Keratinocyte (primary cell): Measurements from ENCODE around the gene RNF19B. TPM values are rescaled to one million over a fixed set of nuclear protein-coding genes. Genes with fewer than 3 reads are reported as not detected.
"Not testable (repeated sequence)": the region's sequence is repeated elsewhere in the genome, so short reads cannot be mapped to it uniquely, and the experiment has no call there.

Experiments used
- DNase-seq: peaks from one replicate; pipeline ENCODE4 v3.0.0-alpha.2; 2011; ENCODE audit warnings: low read depth, missing footprints, low spot score
- FAIRE-seq: peaks from 2 replicates; lab custom pipeline; 2011; peaks lifted over from hg19 to GRCh38; lab: Jason Lieb, UNC
- H2AFZ ChIP-seq: 2 replicates; pipeline ENCODE4 v1.6.0; 2012; ENCODE audit warnings: low read length, control low read depth, inconsistent platforms; ENCODE audit not compliant: control insufficient read depth
- H3K27ac ChIP-seq: 2 replicates; pipeline ENCODE4 v1.5.1; 2011; ENCODE audit warnings: low read length; ENCODE audit not compliant: control insufficient read depth, insufficient read depth
- H3K27me3 ChIP-seq: 3 replicates; pipeline ENCODE4 v1.6.0; 2011; ENCODE audit warnings: low read length; ENCODE audit not compliant: control insufficient read depth, insufficient read depth; ENCODE audit errors: extremely low read depth
- H3K36me3 ChIP-seq, 2 experiments: 2 replicates in 1 of 2; 3 replicates in 1 of 2; pipeline ENCODE4 v1.5.1; 2011; ENCODE audit warnings: low read length in 2 of 2, mild to moderate bottlenecking in 1 of 2; ENCODE audit not compliant: control insufficient read depth in 2 of 2, insufficient read depth in 2 of 2; ENCODE audit errors: extremely low read depth in 1 of 2
- H3K4me1 ChIP-seq: 3 replicates; pipeline ENCODE4 v1.5.1; 2011; ENCODE audit warnings: low read length; ENCODE audit not compliant: control insufficient read depth, insufficient read depth; ENCODE audit errors: extremely low read depth
- H3K4me2 ChIP-seq: 3 replicates; pipeline ENCODE4 v1.6.0; 2011; ENCODE audit warnings: low read depth, low read length; ENCODE audit not compliant: control insufficient read depth, insufficient read depth; ENCODE audit errors: extremely low read depth
- H3K4me3 ChIP-seq, 3 experiments: fragments of 200-600 bp in 1 of 3; sonication (generic) in 1 of 3; 2 replicates in 2 of 3; 3 replicates in 1 of 3; pipeline ENCODE4 v1.5.1; 2011 to 2016; ENCODE audit warnings: low read length in 3 of 3, mild to moderate bottlenecking in 3 of 3, control low read depth in 2 of 3, inconsistent platforms in 1 of 3, low read depth in 1 of 3, mixed read lengths in 1 of 3, mixed run types in 1 of 3, moderate library complexity in 1 of 3; ENCODE audit not compliant: control insufficient read depth in 2 of 3, insufficient read depth in 2 of 3; ENCODE audit errors: extremely low read depth in 1 of 3
- H3K79me2 ChIP-seq: 2 replicates; pipeline ENCODE4 v1.6.0; 2012; ENCODE audit warnings: low read length; ENCODE audit not compliant: control insufficient read depth, insufficient read depth
- H3K9ac ChIP-seq: 3 replicates; pipeline ENCODE4 v1.6.0; 2011; ENCODE audit warnings: low read length; ENCODE audit not compliant: control insufficient read depth, insufficient read depth; ENCODE audit errors: extremely low read depth
- H3K9me1 ChIP-seq: 3 replicates; pipeline ENCODE4 v1.6.0; 2011; ENCODE audit warnings: low read length; ENCODE audit not compliant: control insufficient read depth, insufficient read depth; ENCODE audit errors: extremely low read depth
- H3K9me3 ChIP-seq: 2 replicates; pipeline ENCODE4 v1.5.1; 2012; ENCODE audit warnings: low read depth, low read length; ENCODE audit not compliant: control insufficient read depth
- H4K20me1 ChIP-seq: 3 replicates; pipeline ENCODE4 v1.6.0; 2011; ENCODE audit warnings: low read length; ENCODE audit not compliant: control insufficient read depth, insufficient read depth; ENCODE audit errors: extremely low read depth
- EZH2 ChIP-seq: IDR thresholded peaks from one replicate; pipeline ENCODE4 v1.6.1; 2012; ENCODE audit warnings: inconsistent platforms, mild to moderate bottlenecking, low read length, moderate library complexity
- dilution Hi-C: fragments of 300-500 bp; cut with MboI; formaldehyde crosslinking; loops from one replicate; pipeline ENCODE4 v1.7.0; 2020; ENCODE audit warnings: low sequenced_read_pairs; ENCODE audit not compliant: extremely low pct_ligation_motif_present
- polyA plus RNA-seq, 5 experiments: library from polyadenylated mRNA; depleted of rRNA in 3 of 5; stranded (reverse) in 3 of 5; stranded (forward) in 1 of 5; unstranded in 1 of 5; fragments of >200 nt; gene quantifications; 1 replicate in 1 of 5; 2 replicates in 3 of 5; 3 replicates in 1 of 5; pipeline versions ENCODE4 v1.2.1 to v1.2.3, GENCODE V29; 2011 to 2012; ENCODE audit warnings: missing spikeins in 2 of 5, low read depth in 1 of 5, low replicate concordance in 1 of 5
- TF ChIP-seq, protein P1 (sequence below), 3 experiments: IDR thresholded peaks in 1 of 3; conservative IDR thresholded peaks in 1 of 3; optimal IDR thresholded peaks in 1 of 3; 2 replicates in 2 of 3; 3 replicates in 1 of 3; pipeline versions ENCODE3 to v1.5.1; 2011; ENCODE audit warnings: low read length in 3 of 3, mild to moderate bottlenecking in 3 of 3, moderate library complexity in 2 of 3, control low read depth in 1 of 3, inconsistent platforms in 1 of 3; ENCODE audit not compliant: insufficient read depth in 2 of 3; ENCODE audit errors: extremely low read depth in 1 of 3

The RNF19B gene
- polyA plus RNA-seq, 1 donor (not counting 4 experiments of a cell fraction or from before 2014, with no cell fraction given), result 33.5 TPM

- H3K27me3 ChIP-seq, result no peaks in the 10 kb centered on the region
- no peaks in the 10 kb centered on the region for H3K79me2 ChIP-seq
- no peak overlapping the region for H3K4me2 ChIP-seq
- TF ChIP-seq, protein P1, sequence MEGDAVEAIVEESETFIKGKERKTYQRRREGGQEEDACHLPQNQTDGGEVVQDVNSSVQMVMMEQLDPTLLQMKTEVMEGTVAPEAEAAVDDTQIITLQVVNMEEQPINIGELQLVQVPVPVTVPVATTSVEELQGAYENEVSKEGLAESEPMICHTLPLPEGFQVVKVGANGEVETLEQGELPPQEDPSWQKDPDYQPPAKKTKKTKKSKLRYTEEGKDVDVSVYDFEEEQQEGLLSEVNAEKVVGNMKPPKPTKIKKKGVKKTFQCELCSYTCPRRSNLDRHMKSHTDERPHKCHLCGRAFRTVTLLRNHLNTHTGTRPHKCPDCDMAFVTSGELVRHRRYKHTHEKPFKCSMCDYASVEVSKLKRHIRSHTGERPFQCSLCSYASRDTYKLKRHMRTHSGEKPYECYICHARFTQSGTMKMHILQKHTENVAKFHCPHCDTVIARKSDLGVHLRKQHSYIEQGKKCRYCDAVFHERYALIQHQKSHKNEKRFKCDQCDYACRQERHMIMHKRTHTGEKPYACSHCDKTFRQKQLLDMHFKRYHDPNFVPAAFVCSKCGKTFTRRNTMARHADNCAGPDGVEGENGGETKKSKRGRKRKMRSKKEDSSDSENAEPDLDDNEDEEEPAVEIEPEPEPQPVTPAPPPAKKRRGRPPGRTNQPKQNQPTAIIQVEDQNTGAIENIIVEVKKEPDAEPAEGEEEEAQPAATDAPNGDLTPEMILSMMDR (optimal IDR thresholded peaks at IDR 0.05 in 1 of 3, IDR thresholded peaks at IDR 0.05 in 1 of 3, conservative IDR thresholded peaks at IDR 0.05 in 1 of 3; ENCODE audit: extremely low read depth in 1 of 3, insufficient read depth in 2 of 3, low read length in 3 of 3), result no peak
- no peak for TF ChIP-seq EZH2
- FAIRE-seq (no peak), DNase-seq (no peak)
- no peaks in the 10 kb centered on the region for H3K4me1 ChIP-seq
- H3K36me3 ChIP-seq, result no peaks in the 10 kb centered on the region
- dilution Hi-C loops, result no loop called here
- H3K9me1 ChIP-seq, result peaks cover 2% of the 10 kb centered on the region
- H2AFZ ChIP-seq, result no peak overlapping the region
- H4K20me1 ChIP-seq, result no peaks in the 10 kb centered on the region
- no peaks in the 10 kb centered on the region for H3K9me3 ChIP-seq
- no peak overlapping the region for H3K9ac ChIP-seq
- no peak overlapping the region for H3K27ac ChIP-seq
- H3K4me3 ChIP-seq, result no peak overlapping the region
These were observed 57.2 kb downstream of the RNF19B start for GRCh38 chr1:32907435-32907834.

DNA sequence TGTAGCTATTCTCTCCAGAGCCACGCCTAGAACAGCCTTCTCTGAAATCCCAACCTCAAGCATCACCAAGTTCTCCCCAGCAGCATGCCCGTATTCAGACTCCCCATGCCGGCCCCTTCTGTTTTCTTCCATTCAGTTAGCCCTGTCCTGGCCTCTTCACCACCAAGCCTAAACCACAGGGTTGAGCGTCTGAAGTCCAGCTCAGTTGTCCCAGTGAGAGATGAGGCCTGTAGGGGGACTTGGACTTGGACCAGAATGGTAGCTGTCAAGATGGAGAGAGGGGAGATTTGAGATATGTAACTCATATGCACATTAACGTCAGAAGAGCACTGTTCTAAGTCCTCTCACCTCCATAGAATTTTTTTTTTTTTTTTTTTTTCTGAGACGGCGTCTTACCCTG, 58.0 kb downstream of the RNF19B start:
- no peak for FAIRE-seq
- dilution Hi-C loops, result no loop called here

GRCh38 chr1:32905588-32905987, 59.0 kb downstream of the RNF19B start:
- H3K79me2 ChIP-seq, DNase-seq, H3K9me3 ChIP-seq, H2AFZ ChIP-seq, H3K4me1 ChIP-seq, H3K9ac ChIP-seq, H3K27ac ChIP-seq, FAIRE-seq, H3K36me3 ChIP-seq, H3K4me2 ChIP-seq, H3K4me3 ChIP-seq, dilution Hi-C loops, H3K27me3 ChIP-seq, H4K20me1 ChIP-seq, H3K9me1 ChIP-seq: not testable (repeated sequence)

More for the DNA sequence above, 58.0 kb downstream of the RNF19B start:
- no peak overlapping the region for H2AFZ ChIP-seq
- H3K9me1 ChIP-seq, result peaks cover 2% of the 10 kb centered on the region
- no peak overlapping the region for H3K4me2 ChIP-seq
- H3K27ac ChIP-seq, result no peak overlapping the region
- no peak overlapping the region for H3K4me3 ChIP-seq
- H3K27me3 ChIP-seq, result no peaks in the 10 kb centered on the region
- H3K9me3 ChIP-seq, result no peaks in the 10 kb centered on the region
- no peaks in the 10 kb centered on the region for H3K4me1 ChIP-seq
- no peak overlapping the region for H3K9ac ChIP-seq
- TF ChIP-seq, protein P1 (optimal IDR thresholded peaks at IDR 0.05 in 1 of 3, IDR thresholded peaks at IDR 0.05 in 1 of 3, conservative IDR thresholded peaks at IDR 0.05 in 1 of 3; ENCODE audit: extremely low read depth in 1 of 3, insufficient read depth in 2 of 3, low read length in 3 of 3), result no peak
- no peak for TF ChIP-seq EZH2
- DNase-seq, result no peak
- no peaks in the 10 kb centered on the region for H4K20me1 ChIP-seq
- no peaks in the 10 kb centered on the region for H3K36me3 ChIP-seq
- no peaks in the 10 kb centered on the region for H3K79me2 ChIP-seq
